ENCODE data around the gene RASD2.
A peak's percentile ranks its signal among the peaks of the same experiment; 100 is the strongest.

Gene RASD2

GRCh38 chr22:35519306-35520000, 21.2 kb upstream of the RASD2 start:
- no peak for DNase-seq

- no peak for DNase-seq
Observed at GRCh38 chr22:35521358-35522224, 19.0 kb upstream of the RASD2 start.

GRCh38 chr22:35522225-35523149, 18.1 kb upstream of the RASD2 start:
- DNase-seq, result no peak

GRCh38 chr22:35523167-35523947, 17.3 kb upstream of the RASD2 start:
- peak; percentile 58 for DNase-seq

- peak; percentile 91 for DNase-seq
Observed at GRCh38 chr22:35524966-35525686, 15.5 kb upstream of the RASD2 start.

GRCh38 chr22:35525687-35526332, 14.8 kb upstream of the RASD2 start:
- DNase-seq, result no peak

- DNase-seq, result no peak
Observed at GRCh38 chr22:35526333-35526979, 14.2 kb upstream of the RASD2 start.

GRCh38 chr22:35528927-35529326, 11.7 kb upstream of the RASD2 start:
- DNase-seq, result no peak

GRCh38 chr22:35530700-35531099, 9.9 kb upstream of the RASD2 start:
- DNase-seq, result no peak

- no peak for DNase-seq
Observed at GRCh38 chr22:35531202-35531601, 9.4 kb upstream of the RASD2 start.

- no peak for DNase-seq
Observed at GRCh38 chr22:35531676-35532075, 9.0 kb upstream of the RASD2 start.

GRCh38 chr22:35533365-35534029, 7.1 kb upstream of the RASD2 start:
- no peak for DNase-seq

- DNase-seq, result no peak
Observed at GRCh38 chr22:35534091-35534490, 6.5 kb upstream of the RASD2 start.

- DNase-seq, result no peak
Observed at GRCh38 chr22:35537232-35537631, 3.4 kb upstream of the RASD2 start.

- DNase-seq, result no peak
Observed at GRCh38 chr22:35538801-35539321, 1.8 kb upstream of the RASD2 start.

- peak; percentile 17 for DNase-seq
Observed at GRCh38 chr22:35539487-35539886, 1.1 kb upstream of the RASD2 start.

- peak; percentile 35 for DNase-seq
Observed at GRCh38 chr22:35539910-35540594, 579 bp upstream of the RASD2 start.

GRCh38 chr22:35541254-35541748, 670 bp downstream of the RASD2 start:
- DNase-seq, result no peak
